A673 (cell line): ENCODE data around the gene TNFAIP8L1. TPM values are rescaled to one million over a fixed set of nuclear protein-coding genes. Genes with fewer than 3 reads are reported as not detected.

Source experiments
- BruUV-seq: library from RNA; stranded (reverse); fragments of 400-500 nt; replicated peaks from 2 replicates; lab custom pipeline; 2021; lab: Mats Ljungman, UMichigan
- CTCF ChIA-PET: fragments of 300-600 bp; sonication (Branson Sonifier 250); formaldehyde crosslinking; loops from one replicate; lab custom pipeline; 2022; ENCODE audit warnings: antibody characterized with exemption; lab: Charles Lee
- POLR2A ChIA-PET: fragments of 300-600 bp; sonication (Branson Sonifier 250); formaldehyde crosslinking; loops from one replicate; lab custom pipeline; 2022; ENCODE audit warnings: antibody characterized with exemption; ENCODE audit not compliant: low non-redundant PET; lab: Charles Lee
- DNase-seq: peaks from one replicate; pipeline ENCODE4 v3.0.0-alpha.2; 2015; ENCODE audit warnings: low spot score
- H3K27ac ChIP-seq: fragments of 200-600 bp; sonication (generic); 2 replicates; pipeline ENCODE4 v1.5.1; 2016; ENCODE audit warnings: mixed run types, low read depth, mild to moderate bottlenecking, mixed read lengths, antibody characterized with exemption, low read length; ENCODE audit not compliant: poor library complexity, severe bottlenecking
- H3K27me3 ChIP-seq: fragments of 200-600 bp; sonication (generic); replicated peaks from 2 replicates; pipeline ENCODE4 v1.6.1; 2017; ENCODE audit warnings: mixed run types, low read depth, mild to moderate bottlenecking, mixed read lengths, antibody characterized with exemption, low read length; ENCODE audit not compliant: insufficient read depth, poor library complexity
- H3K36me3 ChIP-seq: fragments of 200-600 bp; sonication (generic); 2 replicates; pipeline ENCODE4 v1.6.1; 2016; ENCODE audit warnings: mixed run types, mild to moderate bottlenecking, mixed read lengths, antibody characterized with exemption, low read length; ENCODE audit not compliant: insufficient read depth, poor library complexity, severe bottlenecking
- H3K4me1 ChIP-seq: fragments of 200-600 bp; sonication (generic); 2 replicates; pipeline ENCODE4 v1.6.1; 2017; ENCODE audit warnings: mixed run types, mild to moderate bottlenecking, mixed read lengths, antibody characterized with exemption, low read length; ENCODE audit not compliant: insufficient read depth, poor library complexity, severe bottlenecking
- H3K4me3 ChIP-seq: fragments of 200-600 bp; sonication (generic); 2 replicates; pipeline ENCODE4 v1.5.1; 2016; ENCODE audit warnings: low read depth, mixed run types, mild to moderate bottlenecking, mixed read lengths, low read length; ENCODE audit not compliant: poor library complexity, severe bottlenecking
- H3K9me3 ChIP-seq: fragments of 200-600 bp; sonication (generic); 2 replicates; pipeline ENCODE4 v1.6.1; 2016; ENCODE audit warnings: mixed run types, low read depth, mild to moderate bottlenecking, mixed read lengths, antibody characterized with exemption, low read length; ENCODE audit not compliant: poor library complexity, severe bottlenecking
- EZH2 ChIP-seq: fragments of 200-600 bp; sonication (generic); IDR thresholded peaks from 2 replicates; pipeline ENCODE4 v1.6.1; 2017; ENCODE audit warnings: borderline replicate concordance, low read depth, mild to moderate bottlenecking, mixed read lengths, antibody characterized with exemption, low read length; ENCODE audit not compliant: poor library complexity, severe bottlenecking
- intact Hi-C: fragments of 100-400 bp; cut with micrococcal nuclease; formaldehyde crosslinking; loops from one replicate; pipeline ENCODE4 v1.10.0; 2022; ENCODE audit not compliant: unreplicated experiment
- total RNA-seq: library from RNA; stranded (reverse); gene quantifications from 2 replicates; pipeline ENCODE4 v1.2.3, GENCODE V29; 2021
- TF ChIP-seq, protein P1 (sequence below): fragments of 300-800, 200-600 bp; sonication (generic); conservative IDR thresholded peaks from 2 replicates; pipeline ENCODE4 v1.5.1; 2017; ENCODE audit warnings: low read depth, mild to moderate bottlenecking, antibody characterized with exemption, low read length, moderate library complexity, mixed read lengths

TNFAIP8L1 gene
- total RNA-seq, 1 experiment from 2014 or later: 24.7 TPM

DNA sequence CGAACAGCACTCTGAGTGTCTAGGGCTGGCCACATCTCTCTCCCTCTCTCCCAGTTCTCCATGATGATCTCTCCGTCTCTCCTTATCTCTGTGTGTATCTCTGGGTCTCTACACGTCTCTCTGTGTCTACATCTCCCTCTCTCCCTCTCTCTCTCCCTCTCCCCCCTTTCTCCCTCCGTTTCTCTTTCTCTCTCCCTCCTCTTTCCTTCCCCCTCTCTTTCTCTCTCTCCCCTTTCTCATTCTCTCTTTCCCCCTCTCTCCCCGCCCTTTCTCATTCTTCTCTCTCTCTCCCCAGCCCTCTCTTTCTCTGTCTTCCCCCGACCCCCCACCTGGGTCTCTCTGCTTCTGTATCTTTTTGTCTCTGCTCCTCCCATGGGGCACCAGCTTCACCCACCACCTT is 21.3 kb upstream of the TNFAIP8L1 start:
- Histone ChIP-seq H3K36me3 (no peaks in the 10 kb centered on the region), H3K27ac (no peak overlapping the region), H3K4me3 (no peak overlapping the region), H3K4me1 (no peaks in the 10 kb centered on the region), H3K9me3 (no peaks in the 10 kb centered on the region), H3K27me3 (peaks cover 3% of the 10 kb centered on the region)
- CTCF ChIA-PET: interaction anchor here (0.6 kb wide), 1 partner anchor 173 kb away, joined by 8 read pairs; the partner anchor contains the start of gene FEM1A
- BruUV-seq: no TSS peak
- POLR2A ChIA-PET: no interaction called here
- no peak for DNase-seq
- TF ChIP-seq EZH2: no peak
- TF ChIP-seq, protein P1, sequence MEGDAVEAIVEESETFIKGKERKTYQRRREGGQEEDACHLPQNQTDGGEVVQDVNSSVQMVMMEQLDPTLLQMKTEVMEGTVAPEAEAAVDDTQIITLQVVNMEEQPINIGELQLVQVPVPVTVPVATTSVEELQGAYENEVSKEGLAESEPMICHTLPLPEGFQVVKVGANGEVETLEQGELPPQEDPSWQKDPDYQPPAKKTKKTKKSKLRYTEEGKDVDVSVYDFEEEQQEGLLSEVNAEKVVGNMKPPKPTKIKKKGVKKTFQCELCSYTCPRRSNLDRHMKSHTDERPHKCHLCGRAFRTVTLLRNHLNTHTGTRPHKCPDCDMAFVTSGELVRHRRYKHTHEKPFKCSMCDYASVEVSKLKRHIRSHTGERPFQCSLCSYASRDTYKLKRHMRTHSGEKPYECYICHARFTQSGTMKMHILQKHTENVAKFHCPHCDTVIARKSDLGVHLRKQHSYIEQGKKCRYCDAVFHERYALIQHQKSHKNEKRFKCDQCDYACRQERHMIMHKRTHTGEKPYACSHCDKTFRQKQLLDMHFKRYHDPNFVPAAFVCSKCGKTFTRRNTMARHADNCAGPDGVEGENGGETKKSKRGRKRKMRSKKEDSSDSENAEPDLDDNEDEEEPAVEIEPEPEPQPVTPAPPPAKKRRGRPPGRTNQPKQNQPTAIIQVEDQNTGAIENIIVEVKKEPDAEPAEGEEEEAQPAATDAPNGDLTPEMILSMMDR: no peak
- intact Hi-C loops: no loop called here

DNA sequence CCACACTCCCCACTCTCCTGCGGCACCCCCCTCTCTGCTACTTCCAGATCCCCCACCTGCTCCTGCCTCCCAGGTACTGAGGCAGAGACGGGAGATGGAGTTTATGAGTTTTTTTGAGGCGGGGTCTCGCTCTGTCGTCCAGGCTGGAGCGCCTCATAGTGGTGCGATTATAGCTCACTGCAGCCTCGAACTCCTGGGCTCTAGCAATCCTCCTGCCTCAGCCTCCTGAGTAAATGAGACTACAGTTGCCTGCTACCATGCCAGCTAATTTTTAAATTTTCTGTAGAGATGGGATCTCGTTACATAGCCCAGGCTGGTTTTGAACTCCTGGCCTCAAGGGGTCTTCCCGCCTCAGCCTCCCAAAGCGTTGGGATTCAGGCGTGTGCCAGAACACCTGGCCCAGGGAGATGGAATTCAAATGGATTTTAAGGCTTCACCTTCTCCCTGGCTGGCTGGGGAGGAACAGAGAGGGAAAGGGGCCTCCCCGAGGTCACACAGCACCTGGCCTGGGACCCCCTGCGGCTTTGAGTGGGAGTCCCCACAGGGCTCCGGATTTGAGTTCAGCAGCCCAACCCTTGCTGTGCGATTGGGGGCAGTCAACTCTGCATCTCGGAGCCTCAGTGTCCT is 19.5 kb upstream of the TNFAIP8L1 start:
- H3K36me3 ChIP-seq: no peaks in the 10 kb centered on the region
- ChIA-PET POLR2A (no interaction called here), CTCF (interaction anchor here (1.4 kb wide), 1 partner anchor 16 kb away, joined by 3 read pairs; no protein-coding TSS in a partner anchor)
- H3K9me3 ChIP-seq: no peaks in the 10 kb centered on the region
- DNase-seq: no peak
- H3K27me3 ChIP-seq: peaks cover 3% of the 10 kb centered on the region
- intact Hi-C loops: no loop called here
- no peak for TF ChIP-seq EZH2
- TF ChIP-seq, protein P1: peak; percentile 29; the same call in 1 of the 2 replicates
- H3K27ac ChIP-seq: no peak overlapping the region
- no peaks in the 10 kb centered on the region for H3K4me1 ChIP-seq
- no peak overlapping the region for H3K4me3 ChIP-seq
- BruUV-seq: no TSS peak

DNA sequence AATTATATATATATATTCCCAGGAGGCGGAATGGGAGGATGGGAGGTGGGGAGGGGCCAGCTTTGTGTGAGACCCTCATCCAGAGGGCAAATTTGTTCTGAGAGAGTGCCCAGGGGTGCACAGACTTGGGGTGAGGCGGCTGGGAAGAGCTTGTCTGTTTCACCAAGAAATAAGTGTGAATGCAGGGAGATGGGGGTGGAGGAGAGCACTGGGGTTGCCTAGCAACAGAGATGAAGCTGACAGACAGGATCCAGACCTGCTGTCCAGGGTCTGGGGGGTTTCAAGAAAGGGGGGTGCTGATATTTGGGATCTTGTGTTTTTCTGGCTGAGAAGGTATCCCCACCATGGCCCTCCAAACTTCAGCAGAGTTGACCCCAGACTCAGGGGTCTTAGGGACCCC is 18.6 kb upstream of the TNFAIP8L1 start:
- ChIA-PET POLR2A (no interaction called here), CTCF (interaction anchor here (0.5 to 1.4 kb wide), 2 partner anchors 16 to 29 kb away, joined by 3 to 4 read pairs; no protein-coding TSS in a partner anchor)
- intact Hi-C loops: no loop called here

More for the DNA sequence above, 18.6 kb upstream of the TNFAIP8L1 start:
- no peaks in the 10 kb centered on the region for H3K4me1 ChIP-seq
- H3K27me3 ChIP-seq: peaks cover 3% of the 10 kb centered on the region
- H3K9me3 ChIP-seq: no peaks in the 10 kb centered on the region
- no peak for DNase-seq
- no peaks in the 10 kb centered on the region for H3K36me3 ChIP-seq
- no peak overlapping the region for H3K4me3 ChIP-seq
- TF ChIP-seq, protein P1: no peak
- TF ChIP-seq EZH2: no peak
- H3K27ac ChIP-seq: no peak overlapping the region
- no TSS peak for BruUV-seq
